Measurements from ENCODE around the gene RBBP6.
"Not testable (repeated sequence)": the region's sequence is repeated elsewhere in the genome, so short reads cannot be mapped to it uniquely, and the experiment has no call there.

Gene RBBP6

GRCh38 chr16:24611310-24611709 lies 71.9 kb downstream of the RBBP6 start:
- H3K4me3 ChIP-seq (ENCODE audit: low read length) = no peak overlapping the region
- 0 out of 2 replicates have a peak, but pooled peaks cover 4% of the 10 kb centered on the region for H3K4me1 ChIP-seq (ENCODE audit: insufficient read depth, low read length)
- 89% methylated on average over 11 of the region's 11 CpGs for WGBS
- no peaks in the 10 kb centered on the region for H3K9me3 ChIP-seq (ENCODE audit: insufficient read depth, low read depth, low read length)
- no peaks in the 10 kb centered on the region for H3K36me3 ChIP-seq (ENCODE audit: insufficient read depth, low read length)
- H3K9ac ChIP-seq (ENCODE audit: low read depth, low read length) = no peak overlapping the region
- no peak overlapping the region for H3K27ac ChIP-seq (ENCODE audit: low read depth, low read length)
- peaks cover 36% of the 10 kb centered on the region for H3K27me3 ChIP-seq (ENCODE audit: insufficient read depth, low read length)

GRCh38 chr16:24612656-24613055 lies 73.3 kb downstream of the RBBP6 start:
- H3K36me3 ChIP-seq (ENCODE audit: insufficient read depth, low read length) = no peaks in the 10 kb centered on the region
- no peak overlapping the region for H3K27ac ChIP-seq (ENCODE audit: low read depth, low read length)
- no peak overlapping the region for H3K4me3 ChIP-seq (ENCODE audit: low read length)
- 0 out of 2 replicates have a peak, but pooled peaks cover 4% of the 10 kb centered on the region for H3K4me1 ChIP-seq (ENCODE audit: insufficient read depth, low read length)
- no peak overlapping the region for H3K9ac ChIP-seq (ENCODE audit: low read depth, low read length)
- H3K27me3 ChIP-seq (ENCODE audit: insufficient read depth, low read length) = peaks cover 34% of the 10 kb centered on the region
- 89% methylated on average over 4 of the region's 4 CpGs for WGBS
- no peaks in the 10 kb centered on the region for H3K9me3 ChIP-seq (ENCODE audit: insufficient read depth, low read depth, low read length)

GRCh38 chr16:24613267-24613666 lies 73.9 kb downstream of the RBBP6 start:
- H3K9me3 ChIP-seq (ENCODE audit: insufficient read depth, low read depth, low read length); H3K27ac ChIP-seq (ENCODE audit: low read depth, low read length); H3K4me3 ChIP-seq (ENCODE audit: low read length); H3K4me1 ChIP-seq (ENCODE audit: insufficient read depth, low read length); H3K9ac ChIP-seq (ENCODE audit: low read depth, low read length); H3K36me3 ChIP-seq (ENCODE audit: insufficient read depth, low read length): not testable (repeated sequence)
- 97% methylated on average over 5 of the region's 5 CpGs for WGBS
- H3K27me3 ChIP-seq (ENCODE audit: insufficient read depth, low read length) = peaks cover 32% of the 10 kb centered on the region

GRCh38 chr16:24617502-24617901 lies 78.1 kb downstream of the RBBP6 start:
- H3K36me3 ChIP-seq (ENCODE audit: insufficient read depth, low read length) = no peaks in the 10 kb centered on the region
- H3K27me3 ChIP-seq (ENCODE audit: insufficient read depth, low read length) = no peaks in the 10 kb centered on the region
- no peak overlapping the region for H3K27ac ChIP-seq (ENCODE audit: low read depth, low read length)
- no peaks in the 10 kb centered on the region for H3K9me3 ChIP-seq (ENCODE audit: insufficient read depth, low read depth, low read length)
- no peak overlapping the region for H3K4me3 ChIP-seq (ENCODE audit: low read length)
- H3K9ac ChIP-seq (ENCODE audit: low read depth, low read length) = no peak overlapping the region
- H3K4me1 ChIP-seq (ENCODE audit: insufficient read depth, low read length) = no peaks in the 10 kb centered on the region
- WGBS = 100% methylated on average over 1 of the region's 2 CpGs

Measured in HUES64 (cell line).